UCSD-AML1 (cell line): ENCODE measurements around the gene TFEB.

Source experiments
- DNase-seq: peaks from one replicate; lab custom pipeline; 2025; ENCODE audit not compliant: unreplicated experiment; lab: John Stamatoyannopoulos, UW

The TFEB gene

GRCh38 chr6:41677124-41677921, 58.1 kb downstream of the TFEB start:
- DNase-seq: no peak

GRCh38 chr6:41676431-41676830, 59.0 kb downstream of the TFEB start:
- no peak for DNase-seq

GRCh38 chr6:41675992-41676391, 59.4 kb downstream of the TFEB start:
- DNase-seq: no peak

GRCh38 chr6:41675176-41675775, 60.1 kb downstream of the TFEB start:
- DNase-seq: no peak

- no peak for DNase-seq
These were observed 61.0 kb downstream of the TFEB start for GRCh38 chr6:41674231-41675000.

- DNase-seq: no peak
These were observed 61.8 kb downstream of the TFEB start for GRCh38 chr6:41673704-41674000.

- no peak for DNase-seq
These were observed 62.3 kb downstream of the TFEB start for GRCh38 chr6:41672816-41673703.

- DNase-seq: no peak
These were observed 63.4 kb downstream of the TFEB start for GRCh38 chr6:41672016-41672415.

- no peak for DNase-seq
These were observed 64.0 kb downstream of the TFEB start for GRCh38 chr6:41671376-41671775.

GRCh38 chr6:41670703-41671360, 64.6 kb downstream of the TFEB start:
- DNase-seq: no peak

GRCh38 chr6:41668968-41669367, 66.4 kb downstream of the TFEB start:
- no peak for DNase-seq

- DNase-seq: no peak
These were observed 68.2 kb downstream of the TFEB start for GRCh38 chr6:41667195-41667594.

GRCh38 chr6:41664271-41664670, 71.1 kb downstream of the TFEB start:
- DNase-seq: no peak

GRCh38 chr6:41663568-41663967, 71.8 kb downstream of the TFEB start:
- no peak for DNase-seq

- peak; percentile 35 for DNase-seq
These were observed 75.5 kb downstream of the TFEB start for GRCh38 chr6:41659935-41660334.

- DNase-seq: no peak
These were observed 76.8 kb downstream of the TFEB start for GRCh38 chr6:41658636-41659035.

- DNase-seq: no peak
These were observed 78.0 kb downstream of the TFEB start for GRCh38 chr6:41657131-41658094.

- peak; percentile 63 for DNase-seq
These were observed 79.3 kb downstream of the TFEB start for GRCh38 chr6:41656002-41656691.

GRCh38 chr6:41655646-41656001, 79.8 kb downstream of the TFEB start:
- DNase-seq: no peak
